AG09319 (cell line): ENCODE measurements around the gene PSTPIP1.

ENCODE experiments used
- DNase-seq: peaks from one replicate; pipeline ENCODE4 v3.0.0-alpha.2; 2010; ENCODE audit warnings: low read depth; ENCODE audit errors: extremely low read depth
- TF ChIP-seq, protein P1 (sequence below): IDR thresholded peaks from 2 replicates; pipeline ENCODE4 v1.5.1; 2011; ENCODE audit warnings: low read depth, mild to moderate bottlenecking, inconsistent platforms, low read length, moderate library complexity

The PSTPIP1 gene

GRCh38 chr15:77081971-77082370, 87.0 kb downstream of the PSTPIP1 start:
- TF ChIP-seq, protein P1, sequence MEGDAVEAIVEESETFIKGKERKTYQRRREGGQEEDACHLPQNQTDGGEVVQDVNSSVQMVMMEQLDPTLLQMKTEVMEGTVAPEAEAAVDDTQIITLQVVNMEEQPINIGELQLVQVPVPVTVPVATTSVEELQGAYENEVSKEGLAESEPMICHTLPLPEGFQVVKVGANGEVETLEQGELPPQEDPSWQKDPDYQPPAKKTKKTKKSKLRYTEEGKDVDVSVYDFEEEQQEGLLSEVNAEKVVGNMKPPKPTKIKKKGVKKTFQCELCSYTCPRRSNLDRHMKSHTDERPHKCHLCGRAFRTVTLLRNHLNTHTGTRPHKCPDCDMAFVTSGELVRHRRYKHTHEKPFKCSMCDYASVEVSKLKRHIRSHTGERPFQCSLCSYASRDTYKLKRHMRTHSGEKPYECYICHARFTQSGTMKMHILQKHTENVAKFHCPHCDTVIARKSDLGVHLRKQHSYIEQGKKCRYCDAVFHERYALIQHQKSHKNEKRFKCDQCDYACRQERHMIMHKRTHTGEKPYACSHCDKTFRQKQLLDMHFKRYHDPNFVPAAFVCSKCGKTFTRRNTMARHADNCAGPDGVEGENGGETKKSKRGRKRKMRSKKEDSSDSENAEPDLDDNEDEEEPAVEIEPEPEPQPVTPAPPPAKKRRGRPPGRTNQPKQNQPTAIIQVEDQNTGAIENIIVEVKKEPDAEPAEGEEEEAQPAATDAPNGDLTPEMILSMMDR: no peak
- no peak for DNase-seq

GRCh38 chr15:77083381-77084160, 88.6 kb downstream of the PSTPIP1 start:
- TF ChIP-seq, protein P1: no peak
- DNase-seq: no peak

DNA sequence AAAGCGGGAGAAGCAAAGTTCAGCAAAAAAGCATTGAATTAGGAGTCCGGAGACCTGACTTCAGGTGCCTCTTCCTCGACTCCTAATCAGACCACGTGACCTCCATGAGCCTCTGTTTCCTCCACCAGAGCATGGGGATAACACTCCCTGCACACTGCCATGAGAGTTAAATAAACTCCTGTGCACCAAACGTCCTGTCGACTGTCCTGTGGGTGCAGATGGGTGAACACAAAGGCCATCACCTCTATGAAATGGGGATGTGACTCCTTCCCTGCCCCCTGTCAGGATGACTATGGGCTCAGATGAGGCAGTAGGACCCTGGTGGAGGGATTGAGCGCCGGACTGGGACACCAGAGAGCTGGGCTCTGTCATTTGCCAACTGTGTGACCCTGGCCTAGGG, 89.5 kb downstream of the PSTPIP1 start:
- TF ChIP-seq, protein P1: no peak
- DNase-seq: no peak

DNA sequence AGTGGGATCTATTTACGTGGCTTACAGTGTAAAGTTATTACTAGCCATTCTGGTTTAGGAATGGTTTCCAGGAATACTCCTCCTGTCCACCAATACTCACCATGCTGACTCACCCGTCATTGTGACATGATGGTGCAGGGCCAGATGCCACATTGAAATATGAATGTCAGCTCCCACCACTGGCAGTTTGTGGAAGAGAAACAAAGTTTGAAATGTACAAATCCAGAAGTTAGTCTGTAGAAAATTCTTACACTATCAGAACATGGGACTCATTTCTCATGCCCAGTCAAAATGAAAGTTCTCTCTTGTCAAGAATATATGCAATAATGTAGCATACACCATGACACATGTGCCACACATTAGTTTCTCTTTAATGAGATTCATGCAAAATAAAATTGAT, 90.4 kb downstream of the PSTPIP1 start:
- no peak for DNase-seq
- TF ChIP-seq, protein P1: no peak
